Brain pericyte (primary cell): ENCODE measurements around the gene CDK14.

ENCODE experiments used
- DNase-seq: peaks from one replicate; pipeline ENCODE4 v3.0.0-alpha.2; 2012; ENCODE audit warnings: low read depth, low spot score

The CDK14 gene

DNA sequence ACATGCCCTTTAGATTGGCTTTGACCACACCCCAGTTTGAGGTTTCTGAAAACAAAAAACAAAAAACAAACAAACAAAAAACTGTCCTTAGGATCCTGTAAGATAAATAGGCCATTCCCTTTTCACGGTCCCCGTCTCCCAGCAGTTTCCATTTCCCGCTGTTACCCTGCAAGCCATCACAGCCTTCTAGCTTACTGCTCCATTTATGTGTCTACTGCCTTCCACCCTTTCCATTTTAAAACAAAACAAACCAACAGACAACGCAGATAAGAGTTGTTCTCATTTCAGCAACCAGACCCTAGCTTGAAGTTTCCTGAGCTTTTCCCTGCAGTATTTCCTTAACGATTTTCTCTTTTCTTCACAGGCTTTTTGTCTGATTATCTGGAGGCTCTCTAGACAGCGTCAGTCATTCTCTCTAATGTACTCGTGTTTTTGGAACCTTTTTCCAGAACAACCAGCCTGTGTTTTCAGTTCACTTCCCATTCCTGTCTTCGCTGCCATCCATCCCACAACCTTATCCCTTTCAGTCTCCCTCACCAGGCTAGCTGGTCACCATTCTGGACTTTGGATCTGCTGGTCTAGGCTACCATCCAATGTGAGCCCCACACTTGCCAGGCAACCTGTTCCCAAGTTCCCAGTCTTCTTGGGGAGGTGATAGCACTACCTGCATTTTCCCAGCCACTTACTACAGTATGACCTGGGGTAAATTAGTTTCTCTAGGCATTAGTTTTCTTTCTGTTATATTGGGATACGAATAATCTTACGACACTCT is 350.8 kb downstream of the CDK14 start:
- no peak for DNase-seq

GRCh38 chr7:90948085-90948484 is 352.0 kb downstream of the CDK14 start:
- no peak for DNase-seq

DNA sequence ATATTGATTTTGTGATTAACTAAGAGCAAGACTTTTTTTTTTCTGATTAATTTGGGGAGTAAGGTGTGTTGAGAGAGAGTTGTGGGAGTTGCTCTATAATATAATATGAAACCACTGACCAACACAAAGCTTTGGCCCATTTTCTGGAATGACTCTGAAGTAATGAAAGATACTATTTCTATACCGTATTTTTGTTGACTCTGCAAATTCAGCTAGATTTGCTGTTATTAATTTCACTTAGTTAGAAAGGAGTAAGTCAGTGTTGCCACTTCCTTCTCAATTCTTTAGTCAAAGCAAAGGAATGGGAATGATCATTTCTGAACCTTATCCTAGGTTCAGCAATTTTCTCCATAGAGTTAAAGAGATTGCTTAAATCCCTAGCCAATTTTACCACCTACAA is 355.1 kb downstream of the CDK14 start:
- no peak for DNase-seq

GRCh38 chr7:90951986-90952954 is 356.1 kb downstream of the CDK14 start:
- DNase-seq = no peak

- no peak for DNase-seq
These were observed 359.6 kb downstream of the CDK14 start for GRCh38 chr7:90955641-90956207.

GRCh38 chr7:90957883-90958282 is 361.8 kb downstream of the CDK14 start:
- DNase-seq = no peak

DNA sequence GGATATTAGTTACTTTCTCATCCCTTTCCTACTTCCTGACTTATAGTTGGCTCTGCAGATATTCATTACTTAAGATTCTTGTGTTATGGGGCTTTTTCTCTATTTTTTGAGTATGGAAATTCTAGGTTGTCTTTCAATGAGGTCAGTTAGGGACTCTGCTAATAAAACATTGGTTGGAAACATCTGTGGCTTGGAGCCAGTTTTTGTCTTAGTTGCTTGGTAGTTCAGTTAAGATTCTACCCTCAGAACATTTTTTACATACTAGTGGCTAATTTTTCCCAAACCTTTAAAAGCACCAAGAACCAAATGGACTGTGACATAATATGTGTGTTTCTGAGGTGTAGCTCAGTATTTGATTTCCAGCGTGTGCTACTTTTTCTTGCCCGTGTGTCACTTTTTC is 362.5 kb downstream of the CDK14 start:
- DNase-seq = no peak

DNA sequence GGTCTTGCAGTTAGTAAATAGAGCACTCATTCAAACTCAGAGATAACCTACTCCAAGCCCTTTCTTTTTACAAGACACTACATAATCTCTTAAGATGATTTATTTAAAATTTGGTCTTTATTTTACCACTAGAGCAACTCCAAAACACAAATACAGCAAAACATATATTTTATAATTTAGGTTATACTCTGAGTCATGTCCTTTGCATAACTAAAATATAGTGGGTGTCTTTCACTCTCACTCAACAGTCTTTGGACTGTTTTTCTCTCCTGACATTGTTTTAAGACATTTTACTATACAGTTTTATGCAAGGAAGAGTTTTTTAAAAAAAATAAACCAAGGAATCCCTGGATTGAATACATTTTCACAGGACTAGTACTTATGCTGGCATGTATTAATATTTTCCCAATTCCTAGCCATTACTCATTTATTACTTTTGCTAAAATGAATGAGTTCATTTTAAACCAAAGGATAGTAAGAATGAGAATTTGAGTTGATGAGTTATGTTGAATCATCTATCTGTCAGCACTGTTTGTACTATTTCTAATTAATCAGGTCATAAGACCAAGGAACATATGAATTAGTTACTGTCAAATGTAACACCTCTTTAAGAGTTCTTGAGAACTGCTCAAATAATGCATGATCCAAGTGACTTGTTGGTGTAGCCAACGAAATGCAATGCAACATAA is 365.1 kb downstream of the CDK14 start:
- no peak for DNase-seq

DNA sequence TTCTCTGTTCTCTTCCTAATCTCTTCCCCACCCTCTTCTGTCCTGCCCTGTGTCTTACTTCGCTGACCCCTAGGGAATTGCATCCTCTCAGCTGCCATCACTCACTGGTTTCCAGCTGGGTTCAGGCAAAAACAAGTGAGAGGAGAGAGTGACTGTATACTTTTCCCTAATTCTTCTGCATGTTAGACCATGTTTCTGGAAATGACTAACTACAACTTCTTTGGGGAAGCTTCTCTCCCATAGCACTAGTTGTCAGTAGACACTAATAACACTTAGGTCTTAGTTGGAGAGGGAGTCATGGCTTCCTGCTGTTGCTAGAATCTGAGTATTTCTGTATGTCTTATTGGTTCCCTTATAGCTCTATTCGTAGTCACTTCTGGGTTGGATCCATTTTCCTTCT is 369.1 kb downstream of the CDK14 start:
- DNase-seq = no peak

- DNase-seq = no peak
These were observed 370.2 kb downstream of the CDK14 start for GRCh38 chr7:90966346-90966745.

DNA sequence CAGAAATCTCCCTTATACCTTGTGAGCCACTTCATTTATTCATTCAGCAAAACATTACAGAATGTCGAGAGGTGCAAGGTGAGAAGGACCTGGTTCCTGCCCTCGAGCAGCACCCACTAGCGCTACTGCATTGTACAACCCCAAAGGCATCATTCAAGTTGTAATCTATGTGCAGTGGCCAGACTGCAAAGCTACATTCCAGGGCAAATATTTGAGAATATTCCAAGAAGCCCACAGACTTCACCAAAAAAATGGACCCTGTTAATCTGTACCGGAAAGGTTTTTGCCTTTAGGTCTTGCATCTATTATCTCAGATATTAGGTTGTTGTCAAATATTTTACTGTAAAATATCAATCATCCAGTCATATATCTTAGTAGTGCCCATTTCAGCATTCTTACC is 372.8 kb downstream of the CDK14 start:
- no peak for DNase-seq

GRCh38 chr7:90972906-90973550 is 376.9 kb downstream of the CDK14 start:
- no peak for DNase-seq

DNA sequence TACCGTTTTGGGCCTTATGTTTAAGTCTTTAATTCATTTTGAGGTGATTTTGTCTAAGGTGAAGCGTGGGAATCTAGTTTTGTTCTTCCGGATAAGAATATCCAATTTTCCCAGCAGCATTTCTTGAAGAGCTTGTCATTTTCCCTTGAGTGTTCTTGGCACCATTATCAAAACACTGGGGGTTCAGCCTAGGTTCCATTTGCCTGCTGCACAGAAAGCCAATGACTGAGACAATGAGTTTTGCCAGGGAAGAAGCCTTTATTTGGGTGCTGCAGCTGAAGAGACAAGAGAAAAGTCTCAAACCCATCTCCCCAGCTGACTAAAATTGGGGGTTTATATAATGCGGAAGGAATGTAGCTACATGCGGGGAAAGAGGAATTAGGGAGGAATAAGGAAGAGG is 380.9 kb downstream of the CDK14 start:
- no peak for DNase-seq

DNA sequence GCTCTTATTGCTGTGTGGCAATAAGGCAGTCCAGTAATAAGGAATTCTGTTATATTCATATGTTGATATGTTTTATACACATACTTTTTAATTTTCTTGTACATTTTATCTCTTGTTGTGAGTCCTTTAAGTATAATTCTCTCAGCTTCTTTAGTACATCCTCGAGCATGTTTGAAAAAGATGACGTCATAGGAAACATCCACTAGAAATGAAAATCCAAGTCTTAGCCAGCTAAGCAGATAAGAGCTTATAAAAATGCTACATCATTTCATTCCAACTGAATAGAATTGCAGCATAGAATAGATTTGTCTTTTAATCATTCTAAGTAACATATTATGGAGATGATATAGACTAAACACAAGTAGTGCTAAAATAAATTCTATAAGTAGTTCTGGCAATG is 384.4 kb downstream of the CDK14 start:
- DNase-seq = no peak

DNA sequence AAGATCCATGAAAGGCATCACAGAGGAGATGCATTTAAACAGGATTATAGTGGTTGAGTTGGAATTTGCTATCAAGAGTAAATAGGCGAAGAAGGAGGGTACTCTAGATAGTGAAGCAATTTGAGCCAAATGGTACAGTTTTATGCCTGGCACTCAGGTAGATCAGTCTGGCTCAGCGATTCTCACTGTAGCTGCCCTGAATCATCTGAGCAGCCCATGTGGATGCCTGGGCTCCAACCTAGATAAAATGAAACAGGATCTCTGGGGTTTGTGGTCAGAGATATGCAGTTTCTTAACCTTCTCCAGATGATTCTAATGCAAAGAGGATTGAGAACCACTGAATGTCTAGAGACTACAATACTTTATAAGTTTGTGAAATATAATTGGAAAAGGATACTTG is 386.1 kb downstream of the CDK14 start:
- no peak for DNase-seq

DNA sequence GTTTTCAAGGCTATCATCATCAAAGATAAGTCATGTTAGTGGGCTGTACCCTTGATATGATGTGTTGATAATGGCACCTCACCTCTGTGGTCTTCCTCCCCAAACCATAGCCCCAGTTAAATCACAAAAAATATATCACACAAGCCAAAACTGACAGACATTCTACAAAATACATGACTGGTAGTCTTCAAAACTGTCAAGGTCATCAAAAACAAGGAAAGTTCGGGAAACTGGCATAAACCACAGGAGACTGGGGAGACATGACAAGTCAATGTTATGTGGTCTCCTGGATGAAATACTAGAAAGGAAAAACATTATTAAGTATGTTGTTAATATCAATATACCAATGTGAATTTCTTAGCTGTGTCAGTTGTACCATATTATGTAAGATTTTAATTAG is 388.6 kb downstream of the CDK14 start:
- DNase-seq = no peak

DNA sequence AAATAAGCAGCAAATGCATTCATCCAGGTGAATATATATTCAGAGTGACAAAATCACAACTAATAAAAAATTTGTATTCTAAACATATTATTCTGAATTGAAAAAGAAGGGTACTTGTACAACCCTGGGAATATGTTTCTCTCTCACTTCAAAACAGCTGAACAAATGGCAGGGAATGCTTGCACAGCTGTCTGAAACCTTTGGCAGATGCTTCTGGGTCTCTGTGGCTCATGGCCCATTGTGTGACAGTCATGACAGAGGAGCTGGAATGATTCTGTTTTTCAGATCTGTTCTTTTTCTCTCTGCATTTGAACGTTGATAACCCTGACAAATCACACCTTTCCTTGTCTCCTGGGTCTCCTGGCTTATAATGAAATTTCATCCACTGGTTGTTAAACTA is 392.4 kb downstream of the CDK14 start:
- no peak for DNase-seq

DNA sequence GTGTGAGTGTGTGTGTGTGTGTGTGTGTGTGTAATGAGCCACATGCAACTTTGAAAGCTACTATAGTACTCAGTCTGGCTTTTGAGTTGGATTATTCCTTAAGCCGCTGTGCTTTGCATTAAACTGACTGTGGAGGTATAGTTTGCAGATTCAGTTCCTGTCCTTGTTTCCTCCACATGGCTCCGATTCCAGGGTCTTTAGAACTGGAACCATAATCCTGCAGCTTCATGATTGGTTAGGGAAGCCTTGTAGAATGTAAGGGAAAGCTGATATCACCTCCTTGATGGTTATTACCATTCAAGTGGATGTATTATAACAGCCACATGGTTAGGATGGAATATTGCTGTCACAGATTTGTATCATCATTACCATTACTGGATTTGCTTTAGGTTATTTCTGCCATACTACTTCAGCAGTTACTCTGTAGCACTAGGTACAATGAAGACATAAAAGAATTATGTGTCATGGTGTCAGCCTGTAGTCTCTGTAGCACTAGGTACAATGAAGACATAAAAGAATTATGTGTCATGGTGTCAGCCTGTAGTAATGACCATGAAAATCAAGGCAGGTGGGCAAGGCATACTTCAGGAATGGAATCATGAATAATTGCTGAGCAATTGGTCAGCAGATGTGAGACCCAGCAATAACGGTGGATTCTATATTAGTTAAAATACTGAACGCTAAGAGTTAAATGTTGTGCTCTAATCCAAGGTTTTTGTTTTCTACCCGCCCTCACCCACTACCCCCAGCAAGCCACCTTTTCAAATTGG is 393.1 kb downstream of the CDK14 start:
- DNase-seq = no peak

GRCh38 chr7:90994121-90994520 is 398.0 kb downstream of the CDK14 start:
- DNase-seq = no peak

- no peak for DNase-seq
These were observed 398.5 kb downstream of the CDK14 start for GRCh38 chr7:90994601-90995000.

DNA sequence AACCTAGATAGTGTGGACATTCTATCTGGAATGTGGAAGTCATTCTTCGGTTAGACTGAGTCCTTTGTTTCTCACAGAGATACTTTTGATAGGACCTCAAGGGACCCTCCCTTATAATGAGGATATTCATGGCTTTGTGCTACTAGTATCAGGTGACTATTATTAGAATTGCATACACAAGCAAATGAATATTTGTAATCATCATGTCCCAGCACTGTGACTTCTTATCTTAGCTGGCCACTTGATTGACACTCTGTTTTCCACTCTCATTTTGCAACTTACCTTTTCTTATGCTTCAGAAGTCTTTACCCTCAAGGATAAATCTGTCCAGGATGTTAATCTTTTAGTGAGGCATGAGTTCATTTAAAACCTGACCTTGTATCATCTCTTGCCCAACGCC is 399.9 kb downstream of the CDK14 start:
- DNase-seq = no peak
